Esophagus muscularis mucosa (tissue), 4 donors: ENCODE data around the gene NIT2. TPM values are rescaled to one million over a fixed set of nuclear protein-coding genes. Genes with fewer than 3 reads are reported as not detected.

Source experiments
- DNase-seq: peaks from one replicate; pipeline ENCODE4 v3.0.0-alpha.2; 2017; ENCODE audit errors: extremely low spot score
- H3K27ac ChIP-seq, 4 donors: fragments of 200-600 bp; sonication (generic); replicated peaks in 1 of 4; 1 replicate in 3 of 4; 2 replicates in 1 of 4; pipeline ENCODE4 v1.5.1; 2016 to 2019; ENCODE audit warnings: mild to moderate bottlenecking in 1 of 4
- H3K27me3 ChIP-seq, 4 donors: fragments of 200-600 bp; sonication (generic); one replicate each; pipeline versions ENCODE4 v1.5.1 to v1.6.0; 2016 to 2019
- H3K36me3 ChIP-seq, 4 donors: fragments of 200-600 bp; sonication (generic); one replicate each; pipeline ENCODE4 v1.5.1; 2016 to 2019
- H3K4me1 ChIP-seq, 4 donors: fragments of 200-600 bp; sonication (generic); one replicate each; pipeline ENCODE4 v1.5.1; 2016 to 2019
- H3K4me3 ChIP-seq, 4 donors: fragments of 200-600 bp; sonication (generic); 1 replicate in 2 of 4; 2 replicates in 2 of 4; pipeline ENCODE4 v1.5.1; 2016 to 2019; ENCODE audit warnings: mild to moderate bottlenecking in 4 of 4, moderate library complexity in 1 of 4
- H3K9me3 ChIP-seq, 4 donors: fragments of 200-600 bp; sonication (generic); 1 replicate in 3 of 4; 2 replicates in 1 of 4; pipeline ENCODE4 v1.5.1; 2016 to 2019
- CTCF ChIP-seq, 3 experiments: fragments of 200-600 bp in 2 of 3; fragments of 450-650 bp in 1 of 3; sonication (generic) in 2 of 3; IDR thresholded peaks; one replicate each; pipeline ENCODE4 v1.5.1; 2017 to 2019; ENCODE audit warnings: antibody characterized with exemption in 3 of 3, mild to moderate bottlenecking in 2 of 3, moderate library complexity in 1 of 3
- EP300 ChIP-seq: sonication (generic); formaldehyde crosslinking; IDR thresholded peaks from one replicate; pipeline ENCODE4 v1.6.1; 2017; ENCODE audit warnings: antibody characterized with exemption
- POLR2A ChIP-seq: fragments of 450-650 bp; IDR thresholded peaks from one replicate; pipeline ENCODE4 v1.6.1; 2017; ENCODE audit warnings: antibody characterized with exemption, moderate library complexity, mild to moderate bottlenecking, low read depth
- POLR2AphosphoS5 ChIP-seq, 2 donors: sonication (generic); formaldehyde crosslinking; IDR thresholded peaks; one replicate each; pipeline ENCODE4 v1.6.1; 2017; ENCODE audit warnings: antibody characterized with exemption in 2 of 2
- WGBS: methylation state at CpG from one replicate; pipeline ENCODE4 v1.1.5; 2018; 5-methylcytosine and 5-hydroxymethylcytosine counted together
- intact Hi-C: fragments of 100-400 bp; cut with DNase I; formaldehyde crosslinking; loops from one replicate; pipeline ENCODE4 v1.15.1; 2023
- total RNA-seq, 4 donors: library from RNA; depleted of rRNA; stranded (reverse); fragments of >200 nt; gene quantifications; one replicate each; pipeline versions ENCODE4 v1.1.0 to v1.2.1, GENCODE V29; 2016

NIT2 gene
- 10 to 100 TPM; 15.6 to 34.1 (median 18.5) TPM for total RNA-seq

GRCh38 chr3:100334488-100335351 lies at the start of gene NIT2:
Gene NIT2 (plus strand): TSS chr3:100334757. CDS start chr3:100334792, 35 bp downstream.
- Histone ChIP-seq H3K36me3 (peaks cover under 1 to 11% (median 8%) of the 10 kb centered on the region in 4 donors), H3K4me1 (peaks cover 9 to 20% (median 19%) of the 10 kb centered on the region in 4 donors), H3K4me3 (peak within 1 kb of the TSS; percentile 68 to 85 (median 74)), H3K9me3 (no peaks in the 10 kb centered on the region), H3K27ac (peak within 1 kb of the TSS; percentile 80 to 91 (median 82)), H3K27me3 (no peaks in the 10 kb centered on the region)
- 0% methylated on average over 16 of the region's 77 CpGs for WGBS
- DNase-seq, result peak; percentile 94
- TF ChIP-seq POLR2A, result no peak
- TF ChIP-seq POLR2AphosphoS5 (IDR thresholded peaks at IDR 0.05), result peak; percentile 59 to 69
- intact Hi-C loops, result loop anchor here (10.0 kb wide), 1 partner anchor 510 kb away; no protein-coding TSS in a partner anchor

- Histone ChIP-seq H3K27ac (no peak overlapping the region), H3K4me3 (no peak overlapping the region), H3K4me1 (no peaks in the 10 kb centered on the region), H3K9me3 (no peaks in the 10 kb centered on the region), H3K36me3 (peaks cover 13 to 94% (median 45%) of the 10 kb centered on the region in 4 donors), H3K27me3 (no peaks in the 10 kb centered on the region)
- TF ChIP-seq EP300, result no peak
- TF ChIP-seq CTCF (IDR thresholded peaks at IDR 0.05), result no peak
- TF ChIP-seq POLR2A, result no peak
- TF ChIP-seq POLR2AphosphoS5 (IDR thresholded peaks at IDR 0.05), result no peak
- DNase-seq, result no peak
- intact Hi-C loops, result no loop called here
Measured at GRCh38 chr3:100288288-100288894, 46.2 kb upstream of the NIT2 start.

GRCh38 chr3:100289339-100289738 lies 45.2 kb upstream of the NIT2 start:
- H3K36me3 ChIP-seq, result peaks cover 13 to 91% (median 43%) of the 10 kb centered on the region in 4 donors

GRCh38 chr3:100295089-100295488 lies 39.5 kb upstream of the NIT2 start:
- Histone ChIP-seq H3K4me1 (no peaks in the 10 kb centered on the region), H3K36me3 (peaks cover 24 to 91% (median 66%) of the 10 kb centered on the region in 4 donors), H3K27ac (no peak overlapping the region), H3K27me3 (no peaks in the 10 kb centered on the region), H3K9me3 (no peaks in the 10 kb centered on the region), H3K4me3 (no peak overlapping the region)
- TF ChIP-seq EP300 (no peak), CTCF (IDR thresholded peaks at IDR 0.05) (no peak), POLR2AphosphoS5 (IDR thresholded peaks at IDR 0.05) (no peak), POLR2A (no peak)
- 85% methylated on average over 1 of the region's 1 CpG for WGBS
- no peak for DNase-seq
- intact Hi-C loops, result no loop called here

More at GRCh38 chr3:100289339-100289738, 45.2 kb upstream of the NIT2 start:
- WGBS, result 80% methylated on average over 2 of the region's 2 CpGs
- Histone ChIP-seq H3K27ac (no peak overlapping the region), H3K4me3 (no peak overlapping the region), H3K4me1 (no peaks in the 10 kb centered on the region), H3K27me3 (no peaks in the 10 kb centered on the region), H3K9me3 (no peaks in the 10 kb centered on the region)
- no peak for TF ChIP-seq POLR2A
- TF ChIP-seq CTCF (IDR thresholded peaks at IDR 0.05), result no peak
- no peak for TF ChIP-seq POLR2AphosphoS5 (IDR thresholded peaks at IDR 0.05)
- TF ChIP-seq EP300, result no peak
- DNase-seq, result no peak
- intact Hi-C loops, result no loop called here

- no peaks in the 10 kb centered on the region for H3K27me3 ChIP-seq
- H3K27ac ChIP-seq, result no peak overlapping the region
- intact Hi-C loops, result no loop called here
- H3K9me3 ChIP-seq, result no peaks in the 10 kb centered on the region
- no peak for DNase-seq
- TF ChIP-seq POLR2AphosphoS5 (IDR thresholded peaks at IDR 0.05) (no peak), CTCF (IDR thresholded peaks at IDR 0.05) (no peak), POLR2A (no peak), EP300 (no peak)
- 83% methylated on average over 2 of the region's 2 CpGs for WGBS
- H3K36me3 ChIP-seq, result peaks cover 20 to 89% (median 69%) of the 10 kb centered on the region in 4 donors
- H3K4me1 ChIP-seq, result no peaks in the 10 kb centered on the region
- no peak overlapping the region for H3K4me3 ChIP-seq
Measured at GRCh38 chr3:100297784-100298183, 36.8 kb upstream of the NIT2 start.
